ENCODE measurements around the gene LZTS2. TPM values are rescaled to one million over a fixed set of nuclear protein-coding genes. Genes with fewer than 3 reads are reported as not detected.

Gene LZTS2
- total RNA-seq, 6 experiments from 2014 or later = 5.6 to 17.5 (median 11.0) TPM

DNA sequence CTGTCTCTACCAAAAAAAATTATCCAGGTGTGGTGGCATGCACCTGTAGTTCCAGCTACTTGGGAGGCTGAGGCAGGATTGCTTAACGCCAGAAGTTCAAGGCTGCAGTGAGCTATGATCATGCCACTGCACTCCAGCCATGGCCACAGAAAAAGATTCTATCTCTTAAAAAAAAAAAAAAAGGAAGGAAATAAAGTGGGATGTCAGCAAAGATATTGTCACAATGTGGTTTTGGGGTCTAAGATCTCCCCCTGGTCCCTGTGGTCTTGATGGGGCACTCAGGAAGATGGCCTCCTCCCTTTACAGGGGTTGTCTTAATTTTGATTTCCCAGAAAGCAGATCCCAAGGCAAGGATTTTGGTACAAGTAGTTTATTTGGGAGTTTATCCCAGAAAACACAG is 54.7 kb downstream of the LZTS2 start:
- 75% methylated on average over 1 of the region's 1 CpG for WGBS (ENCODE audit: insufficient coverage, low coverage, low lambda C conversion rate, missing lambda C conversion rate)
- Histone ChIP-seq H3K9me3 (no peaks in the 10 kb centered on the region), H3K4me1 (peaks cover 0 to 5% (median 0%) of the 10 kb centered on the region in 4 donors), H3K27ac (no peak overlapping the region), H3K36me3 (no peaks in the 10 kb centered on the region), H3K27me3 (peaks cover 0 to 7% of the 10 kb centered on the region in 2 donors), H3K4me3 (no peak overlapping the region)
- no peak for DNase-seq
- no peak for ATAC-seq
- intact Hi-C loops (cut with DNase I) = no loop called here
- TF ChIP-seq CTCF (IDR thresholded peaks at IDR 0.05) (no peak), POLR2A (IDR thresholded peaks at IDR 0.05) (no peak)

DNA sequence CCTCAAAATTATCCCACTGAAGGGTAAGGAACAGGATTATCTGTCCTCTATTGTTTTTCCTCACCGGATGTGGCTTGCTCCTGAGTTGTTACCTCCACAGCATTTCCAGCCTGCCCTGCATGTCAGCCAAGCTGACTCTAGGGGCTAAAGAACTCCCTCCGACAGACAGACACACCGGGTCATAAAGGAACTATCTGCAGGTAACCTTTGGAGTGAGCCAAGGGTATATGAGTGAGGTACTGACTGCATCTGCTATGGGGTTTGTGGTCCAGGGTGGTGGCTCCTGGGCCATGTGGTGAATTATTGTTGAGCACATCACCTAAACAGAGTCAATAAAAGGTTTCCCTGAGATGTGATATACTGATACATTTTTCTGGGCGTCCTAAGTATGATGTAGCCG is 55.3 kb downstream of the LZTS2 start:
- H3K9me3 ChIP-seq = no peaks in the 10 kb centered on the region
- no peak for TF ChIP-seq CTCF (IDR thresholded peaks at IDR 0.05)
- no peak for TF ChIP-seq POLR2A (IDR thresholded peaks at IDR 0.05)
- no peak for ATAC-seq
- DNase-seq = no peak
- intact Hi-C loops (cut with DNase I) = no loop called here
- no peak overlapping the region for H3K4me3 ChIP-seq
- WGBS (ENCODE audit: insufficient coverage, low coverage, low lambda C conversion rate, missing lambda C conversion rate) = 85% methylated on average over 5 of the region's 5 CpGs
- H3K27me3 ChIP-seq = peaks cover 0 to 3% of the 10 kb centered on the region in 2 donors
- no peak overlapping the region for H3K27ac ChIP-seq
- H3K36me3 ChIP-seq = no peaks in the 10 kb centered on the region
- H3K4me1 ChIP-seq = peaks cover 0 to 6% (median 0%) of the 10 kb centered on the region in 4 donors

GRCh38 chr10:101055411-101055810 is 55.8 kb downstream of the LZTS2 start:
- intact Hi-C loops (cut with DNase I) = no loop called here
- Histone ChIP-seq H3K27ac (no peak overlapping the region), H3K4me1 (peaks cover 0 to 6% (median 1%) of the 10 kb centered on the region in 4 donors), H3K27me3 (no peaks in the 10 kb centered on the region), H3K4me3 (no peak overlapping the region), H3K9me3 (no peaks in the 10 kb centered on the region), H3K36me3 (no peaks in the 10 kb centered on the region)
- TF ChIP-seq CTCF (IDR thresholded peaks at IDR 0.05) (no peak), POLR2A (IDR thresholded peaks at IDR 0.05) (no peak)
- WGBS (ENCODE audit: insufficient coverage, low coverage, low lambda C conversion rate, missing lambda C conversion rate) = 88% methylated on average over 3 of the region's 4 CpGs
- no peak for DNase-seq
- no peak for ATAC-seq

DNA sequence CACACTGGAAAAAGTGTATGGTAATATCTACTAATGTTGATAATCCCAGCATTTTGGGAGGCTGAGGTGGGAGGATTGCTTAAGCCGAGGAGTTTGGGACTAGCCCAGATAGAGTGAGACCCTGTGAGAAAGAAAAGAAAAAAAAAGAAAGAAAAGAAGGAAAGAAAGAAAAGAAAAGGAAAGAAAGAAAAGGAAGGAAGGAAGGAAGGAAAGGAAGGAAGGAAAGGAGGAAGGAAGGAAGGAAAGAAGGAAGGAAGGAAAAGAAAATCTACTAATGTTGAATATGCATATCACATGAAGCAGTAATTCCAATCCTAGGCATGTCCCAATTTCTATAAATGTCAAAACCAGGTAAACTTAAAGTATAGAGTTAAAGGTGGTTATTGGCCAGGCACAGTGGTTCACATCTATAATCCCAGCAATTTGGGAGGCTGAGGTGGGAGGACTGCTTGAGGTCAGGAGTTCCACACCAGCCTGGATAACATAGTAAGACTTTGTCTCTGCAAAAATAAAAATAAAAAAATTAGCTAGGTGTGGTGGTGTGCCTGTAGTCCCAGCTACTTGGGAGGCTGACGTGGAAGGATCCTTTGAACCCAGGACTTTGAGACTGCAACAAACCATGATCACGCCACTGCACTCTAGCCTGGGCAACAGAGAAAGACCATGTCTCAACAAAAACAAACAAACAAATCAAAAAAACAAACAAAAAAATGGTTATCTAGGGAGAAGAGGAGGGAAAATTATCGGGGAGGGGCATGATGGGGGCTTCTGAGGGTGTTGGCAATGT is 57.0 kb downstream of the LZTS2 start:
- Histone ChIP-seq H3K4me1 (peaks cover 0 to 7% (median 3%) of the 10 kb centered on the region in 4 donors), H3K27ac (no peak overlapping the region), H3K4me3 (no peak overlapping the region), H3K36me3 (no peaks in the 10 kb centered on the region), H3K27me3 (no peaks in the 10 kb centered on the region), H3K9me3 (no peaks in the 10 kb centered on the region)
- ATAC-seq = no peak
- intact Hi-C loops (cut with DNase I) = no loop called here
- 83% methylated on average over 4 of the region's 4 CpGs for WGBS (ENCODE audit: insufficient coverage, low coverage, low lambda C conversion rate, missing lambda C conversion rate)
- TF ChIP-seq POLR2A (IDR thresholded peaks at IDR 0.05) = no peak
- no peak for TF ChIP-seq CTCF (IDR thresholded peaks at IDR 0.05)
- no peak for DNase-seq

MicroRNA genes within 50 kb of the gene (microRNA counts, 767-probe panel; counts per million panel counts)
- microRNA hsa-miR-608 = 237 counts per million

Small RNAs within 50 kb of the gene (microRNA-seq; reads per million reads assigned to microRNA genes)
- gene MIR608 = 0 reads per million in 2 donors

Small RNAs within 50 kb of the gene (small RNA-seq; reads per million reads assigned to genes)
- gene MIR608 = 0 reads per million in 2 experiments

Other genes with a start within 250 kb of the LZTS2 start
- 10 to 100 TPM in 3 of 6 experiments, 1 to 10 TPM in 3; 7.1 to 14.2 (median 10.0) TPM for gene SLF2, start 86.8 kb upstream of the LZTS2 start, total RNA-seq
- 100 to 1,000 TPM in 1 of 6 experiments, 10 to 100 TPM in 5; 24.7 to 129 (median 38.4) TPM for gene SEMA4G, start 30.3 kb upstream of the LZTS2 start, total RNA-seq
- 10 to 100 TPM; 37.0 to 73.5 (median 45.0) TPM for gene MRPL43, start 12.3 kb upstream of the LZTS2 start, total RNA-seq
- 1 to 10 TPM; 2.9 to 8.4 (median 4.6) TPM for gene TWNK, start 12.3 kb upstream of the LZTS2 start, total RNA-seq
- gene PDZD7, start 31.3 kb downstream of the LZTS2 start, total RNA-seq = under 1 TPM in 5 of 6 experiments, not detected in 1; 0.15 to 0.50 (median 0.20) TPM
- 10 to 100 TPM in 2 of 6 experiments, 1 to 10 TPM in 4; 4.0 to 17.0 (median 7.6) TPM for gene SFXN3, start 31.4 kb downstream of the LZTS2 start, total RNA-seq
- 1 to 10 TPM in 1 of 6 experiments, under 1 TPM in 5; 0.22 to 1.1 (median 0.57) TPM for gene KAZALD1, start 62.2 kb downstream of the LZTS2 start, total RNA-seq
- gene TLX1, start 131.5 kb downstream of the LZTS2 start, total RNA-seq = under 1 TPM; 0.12 to 0.60 (median 0.27) TPM
- not detected for gene LBX1, start 229.7 kb downstream of the LZTS2 start, total RNA-seq

Data from right lobe of liver (tissue), 6 donors.